NB4 (cell line): ENCODE measurements around the gene LRRC4C.
"Not testable (repeated sequence)": the region's sequence is repeated elsewhere in the genome, so short reads cannot be mapped to it uniquely, and the experiment has no call there.

Experiments
- CTCF ChIP-seq: IDR thresholded peaks from one replicate; pipeline ENCODE4 v1.5.1; 2012; ENCODE audit warnings: low read depth, low read length
- MAX ChIP-seq: IDR thresholded peaks from 2 replicates; pipeline ENCODE4 v1.6.1; 2011; ENCODE audit warnings: low read depth, low read length
- MYC ChIP-seq: IDR thresholded peaks from 2 replicates; pipeline ENCODE4 v1.6.1; 2011; ENCODE audit warnings: low read depth, low read length
- POLR2A ChIP-seq: IDR thresholded peaks from 2 replicates; pipeline ENCODE4 v1.6.1; 2011; ENCODE audit warnings: mild to moderate bottlenecking; ENCODE audit not compliant: insufficient read length; ENCODE audit errors: extremely low read depth

GRCh38 chr11:40910774-40911173 lies 548.7 kb downstream of the LRRC4C start:
- TF ChIP-seq CTCF, POLR2A, MYC, MAX: not testable (repeated sequence)
